Motor neuron (in vitro differentiated cells): ENCODE measurements around the gene IRS2. TPM values are rescaled to one million over a fixed set of nuclear protein-coding genes. Genes with fewer than 3 reads are reported as not detected.
A peak's percentile ranks its signal among the peaks of the same experiment; 100 is the strongest.

ENCODE experiments used
- ATAC-seq, 8 experiments: fragments of 200-7000 bp; cut with Tn5 transposase; replicated peaks in 6 of 8; 2 replicates each; pipeline ENCODE4 v1.8.0; 2021; ENCODE audit warnings: mild to moderate bottlenecking in 8 of 8, moderate library complexity in 8 of 8
- H3K27ac ChIP-seq, 2 donors: fragments of 250-450 bp; sonication (Bioruptor Pico); 2 replicates each; pipeline ENCODE4 v1.9.0; 2021; ENCODE audit warnings: antibody characterized with exemption in 2 of 2, mild to moderate bottlenecking in 2 of 2, moderate library complexity in 1 of 2
- H3K4me1 ChIP-seq, 2 donors: fragments of 250-450 bp; sonication (Bioruptor Pico); replicated peaks in 1 of 2; 2 replicates each; pipeline ENCODE4 v1.6.1; 2021; ENCODE audit warnings: antibody characterized with exemption in 2 of 2, mild to moderate bottlenecking in 2 of 2, moderate library complexity in 1 of 2
- H3K4me3 ChIP-seq, 5 donors: fragments of 250-450 bp; sonication (Bioruptor Pico); 2 replicates each; pipeline ENCODE4 v1.9.0; 2021; ENCODE audit warnings: antibody characterized with exemption in 5 of 5, mild to moderate bottlenecking in 5 of 5, moderate library complexity in 4 of 5
- WGBS, 10 experiments: fragments of 450-650 bp; shearing (Covaris generic); methylation state at CpG; one replicate each; pipeline ENCODE4 v1.0.0; 2022; 5-methylcytosine and 5-hydroxymethylcytosine counted together
- in situ Hi-C, 9 experiments: fragments of 400-800 bp; cut with MboI; loops; one replicate each; pipeline ENCODE4 v1.15.0; 2021; ENCODE audit warnings: low sequenced_read_pairs in 9 of 9, low pct_unique_long_range_greater_than_20kb in 2 of 9; ENCODE audit not compliant: unreplicated experiment in 9 of 9
- total RNA-seq, 8 experiments: library from RNA; unstranded; fragments of 300-600 nt; gene quantifications; 2 replicates each; pipeline versions ENCODE4 v1.2.3 to v1.2.4, GENCODE V29; 2022

Gene IRS2
- total RNA-seq, 8 experiments from 2014 or later: 0.20 to 13.5 (median 7.7) TPM

- H3K27ac ChIP-seq: no peak overlapping the region
- H3K4me3 ChIP-seq: no peak overlapping the region
- no peak for ATAC-seq
- in situ Hi-C loops: loop anchor here in 7 of 9 experiments (25.0 kb wide), 4 partner anchors 320 to 830 kb away; no protein-coding TSS in a partner anchor
- WGBS, 10 experiments: 53 to 97% (median 93%) methylated on average over 3 to 6 of the region's 6 CpGs
- peaks cover 5 to 13% of the 10 kb centered on the region in 2 donors for H3K4me1 ChIP-seq
Observed at GRCh38 chr13:109792416-109793059, 6.2 kb upstream of the IRS2 start.

- ATAC-seq: peak in 1 of 8 experiments; percentile 2
- Histone ChIP-seq H3K4me3 (peak overlapping the region in 3 of 5 donors; percentile 1 to 12 (median 10)), H3K27ac (no peak overlapping the region), H3K4me1 (peaks cover 5 to 13% of the 10 kb centered on the region in 2 donors)
- in situ Hi-C loops: loop anchor here in 7 of 9 experiments (25.0 kb wide), 4 partner anchors 321 to 829 kb away; no protein-coding TSS in a partner anchor
- 11 to 54% (median 40%) methylated on average over 3 to 7 of the region's 7 CpGs; no CpG with 5 or more reads in 2 of the 10 experiments for WGBS, 10 experiments
Observed at GRCh38 chr13:109790942-109791605, 4.7 kb upstream of the IRS2 start.

GRCh38 chr13:109790086-109790485 is 3.7 kb upstream of the IRS2 start:
- Histone ChIP-seq H3K27ac (no peak overlapping the region), H3K4me3 (no peak overlapping the region), H3K4me1 (peaks cover 5 to 13% of the 10 kb centered on the region in 2 donors)
- 17 to 100% (median 80%) methylated on average over 1 of the region's 1 CpG; no CpG with 5 or more reads in 5 of the 10 experiments for WGBS, 10 experiments
- ATAC-seq: no peak
- in situ Hi-C loops: loop anchor here in 7 of 9 experiments (25.0 kb wide), 4 partner anchors 322 to 828 kb away; no protein-coding TSS in a partner anchor

GRCh38 chr13:109789262-109789661 is 2.9 kb upstream of the IRS2 start:
- no peak for ATAC-seq
- in situ Hi-C loops: loop anchor here in 7 of 9 experiments (25.0 kb wide), 4 partner anchors 323 to 827 kb away; no protein-coding TSS in a partner anchor

GRCh38 chr13:109788372-109789111 is 2.2 kb upstream of the IRS2 start:
- in situ Hi-C loops: loop anchor here in 7 of 9 experiments (25.0 kb wide), 4 partner anchors 324 to 826 kb away; no protein-coding TSS in a partner anchor
- peaks cover 12 to 13% of the 10 kb centered on the region in 2 donors for H3K4me1 ChIP-seq
- no peak overlapping the region for H3K27ac ChIP-seq
- no peak for ATAC-seq
- H3K4me3 ChIP-seq: peak overlapping the region in 1 of 5 donors; percentile 67
- WGBS, 10 experiments: 70 to 100% (median 93%) methylated on average over 1 to 7 of the region's 7 CpGs

More at GRCh38 chr13:109789262-109789661, 2.9 kb upstream of the IRS2 start:
- peaks cover 5 to 13% of the 10 kb centered on the region in 2 donors for H3K4me1 ChIP-seq
- no peak overlapping the region for H3K4me3 ChIP-seq
- H3K27ac ChIP-seq: no peak overlapping the region
- WGBS, 10 experiments: 28 to 100% (median 74%) methylated on average over 1 to 2 of the region's 2 CpGs

- H3K4me1 ChIP-seq: peaks cover 13 to 15% of the 10 kb centered on the region in 2 donors
- in situ Hi-C loops: loop anchor here in 7 of 9 experiments (25.0 kb wide), 4 partner anchors 325 to 825 kb away; no protein-coding TSS in a partner anchor
- H3K4me3 ChIP-seq: peak overlapping the region; percentile 67 to 92 (median 78)
- H3K27ac ChIP-seq: peak overlapping the region; percentile 83 to 86
- WGBS, 10 experiments: 0% methylated on average over 1 to 2 of the region's 86 CpGs; no CpG with 5 or more reads in 7 of the 10 experiments
- peak; percentile 1 to 7 (median 5) for ATAC-seq
Observed at GRCh38 chr13:109787135-109787954, 962 bp upstream of the IRS2 start.

GRCh38 chr13:109785892-109786450 is 412 bp downstream of the IRS2 start:
- H3K4me3 ChIP-seq: peak overlapping the region; percentile 67 to 92 (median 78)
- peak overlapping the region; percentile 82 to 92 for H3K27ac ChIP-seq
- in situ Hi-C loops: loop anchor here in 7 of 9 experiments (25.0 kb wide), 4 partner anchors 326 to 824 kb away; no protein-coding TSS in a partner anchor
- WGBS, 10 experiments: 0% methylated on average over 12 of the region's 88 CpGs; no CpG with 5 or more reads in 9 of the 10 experiments
- peak; percentile 24 to 42 (median 36) for ATAC-seq
- peaks cover 7 to 23% of the 10 kb centered on the region in 2 donors for H3K4me1 ChIP-seq

GRCh38 chr13:109785141-109785891 is 1.1 kb downstream of the IRS2 start:
- 0 to 3% (median 2%) methylated on average over 1 to 31 of the region's 98 CpGs; no CpG with 5 or more reads in 7 of the 10 experiments for WGBS, 10 experiments
- ATAC-seq: peak in 6 of 8 experiments; percentile 0 to 1 (median 0)

GRCh38 chr13:109784590-109785140 is 1.7 kb downstream of the IRS2 start:
- peak overlapping the region; percentile 67 to 92 (median 78) for H3K4me3 ChIP-seq
- ATAC-seq: peak in 7 of 8 experiments; percentile 31 to 40 (median 39)
- peak overlapping the region; percentile 82 to 92 for H3K27ac ChIP-seq
- peaks cover 5 to 32% of the 10 kb centered on the region in 2 donors for H3K4me1 ChIP-seq
- WGBS, 10 experiments: 0 to 5% methylated on average over 2 to 15 of the region's 83 CpGs; no CpG with 5 or more reads in 8 of the 10 experiments
- in situ Hi-C loops: loop anchor here in 7 of 9 experiments (25.0 kb wide), 4 partner anchors 328 to 822 kb away; no protein-coding TSS in a partner anchor

More at GRCh38 chr13:109785141-109785891, 1.1 kb downstream of the IRS2 start:
- Histone ChIP-seq H3K27ac (peak overlapping the region; percentile 82 to 92), H3K4me3 (peak overlapping the region; percentile 67 to 92 (median 78)), H3K4me1 (peaks cover 4 to 26% of the 10 kb centered on the region in 2 donors)
- in situ Hi-C loops: loop anchor here in 7 of 9 experiments (25.0 kb wide), 4 partner anchors 327 to 823 kb away; no protein-coding TSS in a partner anchor

GRCh38 chr13:109783815-109784589 is 2.4 kb downstream of the IRS2 start:
- peak overlapping the region; percentile 38 to 51 for H3K27ac ChIP-seq
- peak in 2 of 8 experiments; percentile 0 for ATAC-seq
- in situ Hi-C loops: loop anchor here in 7 of 9 experiments (25.0 kb wide), 4 partner anchors 328 to 822 kb away; no protein-coding TSS in a partner anchor

More at GRCh38 chr13:109783815-109784589, 2.4 kb downstream of the IRS2 start:
- H3K4me1 ChIP-seq: peaks cover 12 to 39% of the 10 kb centered on the region in 2 donors
- 40 to 84% (median 42%) methylated on average over 3 to 31 of the region's 81 CpGs; no CpG with 5 or more reads in 7 of the 10 experiments for WGBS, 10 experiments
- peak overlapping the region; percentile 67 to 92 (median 78) for H3K4me3 ChIP-seq
